ENCODE data around the gene PIP5K1C. TPM values are rescaled to one million over a fixed set of nuclear protein-coding genes. Genes with fewer than 3 reads are reported as not detected.

PIP5K1C gene
- total and polyA plus RNA-seq, 9 of the 15 experiments (the other 6 are each of a cell fraction or from before 2014, with no cell fraction given), result 0.38 to 22.1 (median 4.1) TPM

GRCh38 chr19:3626473-3627350 lies 73.6 kb downstream of the PIP5K1C start, which contains the start of gene CACTIN (continued):
- TF ChIP-seq MXD1 (CRISPR knock-in tag; IDR thresholded peaks at IDR 0.05; ENCODE audit: borderline replicate concordance, poor library complexity, severe bottlenecking), result peak; percentile 61
- no peak for TF ChIP-seq SMARCE1 (IDR thresholded peaks at IDR 0.05)
- TF ChIP-seq TOE1 (IDR thresholded peaks at IDR 0.05; ENCODE audit: borderline replicate concordance), result peak; percentile 98
- TF ChIP-seq TOE1 (CRISPR knock-in tag; IDR thresholded peaks at IDR 0.05; ENCODE audit: borderline replicate concordance, low read depth), result no peak
- no peak for TF ChIP-seq THRA (IDR thresholded peaks at IDR 0.05)
- no peak for TF ChIP-seq POLR3A (IDR thresholded peaks at IDR 0.05; ENCODE audit: borderline replicate concordance, extremely low read depth, insufficient read depth, insufficient read length)
- no peak for TF ChIP-seq TEAD4 (IDR thresholded peaks at IDR 0.05; ENCODE audit: low read length)
- no peak for TF ChIP-seq TEAD4 (CRISPR knock-in tag; IDR thresholded peaks at IDR 0.05; ENCODE audit: borderline replicate concordance)
- TF ChIP-seq ZNF280B (CRISPR knock-in tag; IDR thresholded peaks at IDR 0.05), result no peak
- no peak for TF ChIP-seq CBX3 (IDR thresholded peaks at IDR 0.05; ENCODE audit: borderline replicate concordance in 1 of 2, low read length in 2 of 2)
- no peak for TF ChIP-seq ZNF316 (IDR thresholded peaks at IDR 0.05)
- no peak for TF ChIP-seq ZNF444 (CRISPR knock-in tag; IDR thresholded peaks at IDR 0.05)
- TF ChIP-seq E2F4 (CRISPR knock-in tag; IDR thresholded peaks at IDR 0.05; ENCODE audit: low read depth), result peak; percentile 81; the same call in 1 of the 2 replicates
- peak; percentile 99 for TF ChIP-seq SIN3B (IDR thresholded peaks at IDR 0.05; ENCODE audit: low read depth)
- peak; percentile 96 for TF ChIP-seq L3MBTL2 (IDR thresholded peaks at IDR 0.05)
- 0 out of 2 replicates have a peak, but pooled peaks have one; percentile 27 for TF ChIP-seq FOXP4 (CRISPR knock-in tag; IDR thresholded peaks at IDR 0.05; ENCODE audit: borderline replicate concordance)
- no peak for TF ChIP-seq SAFB (IDR thresholded peaks at IDR 0.05; ENCODE audit: borderline replicate concordance, low read depth, low read length)
- TF ChIP-seq PYGO2 (tag; IDR thresholded peaks at IDR 0.05), result no peak
- TF ChIP-seq NCOR1 (IDR thresholded peaks at IDR 0.05), result no peak
- TF ChIP-seq RBFOX2 (IDR thresholded peaks at IDR 0.05; ENCODE audit: low read depth, low read length), result peak; percentile 96
- TF ChIP-seq LCOR (CRISPR knock-in tag; IDR thresholded peaks at IDR 0.05), result peak; percentile 39; the same call in 1 of the 2 replicates
